ENCODE results near the gene CLEC16A. TPM values are rescaled to one million over a fixed set of nuclear protein-coding genes. Genes with fewer than 3 reads are reported as not detected.

Gene CLEC16A
- total and polyA plus RNA-seq, 9 of the 15 experiments (the other 6 are each of a cell fraction or from before 2014, with no cell fraction given): 1.00 to 22.3 (median 10.0) TPM

DNA sequence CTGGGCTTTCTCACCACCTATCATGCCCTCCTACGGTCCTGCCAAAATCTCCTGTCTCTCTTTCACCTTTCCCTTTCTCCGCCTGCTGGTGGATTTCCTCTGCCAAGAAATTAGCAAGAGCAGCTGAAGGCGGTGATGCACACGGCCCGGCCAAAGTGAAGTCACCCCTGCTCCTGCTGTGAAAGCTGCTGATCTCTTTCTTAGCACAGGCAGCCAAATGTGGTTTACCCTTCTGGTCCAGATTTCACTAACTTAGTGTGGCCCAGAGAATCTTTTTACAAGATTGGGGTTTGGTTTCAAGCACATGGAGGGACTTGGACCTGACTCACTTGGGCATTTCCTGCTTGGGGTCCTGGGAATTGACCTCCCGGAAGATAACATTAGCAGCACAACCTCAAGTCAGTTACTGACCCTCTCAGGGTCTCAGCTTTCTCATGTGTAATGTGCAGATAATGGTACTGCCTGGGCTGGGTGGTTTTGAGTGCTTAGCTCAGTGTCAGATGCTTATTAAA is 155.9 kb downstream of the CLEC16A start (continued):
- TF ChIP-seq, protein P1, sequence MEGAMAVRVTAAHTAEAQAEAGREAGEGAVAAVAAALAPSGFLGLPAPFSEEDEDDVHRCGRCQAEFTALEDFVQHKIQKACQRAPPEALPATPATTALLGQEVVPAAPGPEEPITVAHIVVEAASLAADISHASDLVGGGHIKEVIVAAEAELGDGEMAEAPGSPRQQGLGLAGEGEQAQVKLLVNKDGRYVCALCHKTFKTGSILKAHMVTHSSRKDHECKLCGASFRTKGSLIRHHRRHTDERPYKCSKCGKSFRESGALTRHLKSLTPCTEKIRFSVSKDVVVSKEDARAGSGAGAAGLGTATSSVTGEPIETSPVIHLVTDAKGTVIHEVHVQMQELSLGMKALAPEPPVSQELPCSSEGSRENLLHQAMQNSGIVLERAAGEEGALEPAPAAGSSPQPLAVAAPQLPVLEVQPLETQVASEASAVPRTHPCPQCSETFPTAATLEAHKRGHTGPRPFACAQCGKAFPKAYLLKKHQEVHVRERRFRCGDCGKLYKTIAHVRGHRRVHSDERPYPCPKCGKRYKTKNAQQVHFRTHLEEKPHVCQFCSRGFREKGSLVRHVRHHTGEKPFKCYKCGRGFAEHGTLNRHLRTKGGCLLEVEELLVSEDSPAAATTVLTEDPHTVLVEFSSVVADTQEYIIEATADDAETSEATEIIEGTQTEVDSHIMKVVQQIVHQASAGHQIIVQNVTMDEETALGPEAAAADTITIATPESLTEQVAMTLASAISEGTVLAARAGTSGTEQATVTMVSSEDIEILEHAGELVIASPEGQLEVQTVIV (CRISPR knock-in tag; IDR thresholded peaks at IDR 0.05; ENCODE audit: borderline replicate concordance): no peak
- TF ChIP-seq ESRRB (CRISPR knock-in tag; IDR thresholded peaks at IDR 0.05; ENCODE audit: borderline replicate concordance) (no peak), ILF3 (IDR thresholded peaks at IDR 0.05; ENCODE audit: borderline replicate concordance) (no peak), TEAD4 (IDR thresholded peaks at IDR 0.05; ENCODE audit: low read length) (peak; percentile 96), TEAD4 (CRISPR knock-in tag; IDR thresholded peaks at IDR 0.05; ENCODE audit: borderline replicate concordance) (no peak), SUPT5H (IDR thresholded peaks at IDR 0.05) (no peak), CREB1 (IDR thresholded peaks at IDR 0.05) (peak; percentile 35; the same call in 1 of the 2 replicates), CREB1 (CRISPR knock-in tag; IDR thresholded peaks at IDR 0.05) (no peak; the same call in 1 of the 2 replicates), CREB5 (CRISPR knock-in tag; IDR thresholded peaks at IDR 0.05) (no peak), TAF7 (tag; IDR thresholded peaks at IDR 0.05) (no peak), MTF1 (CRISPR knock-in tag; IDR thresholded peaks at IDR 0.05; ENCODE audit: borderline replicate concordance) (no peak), ZNF408 (CRISPR knock-in tag; IDR thresholded peaks at IDR 0.05; ENCODE audit: low read depth) (no peak)
- TF ChIP-seq, protein P2, sequence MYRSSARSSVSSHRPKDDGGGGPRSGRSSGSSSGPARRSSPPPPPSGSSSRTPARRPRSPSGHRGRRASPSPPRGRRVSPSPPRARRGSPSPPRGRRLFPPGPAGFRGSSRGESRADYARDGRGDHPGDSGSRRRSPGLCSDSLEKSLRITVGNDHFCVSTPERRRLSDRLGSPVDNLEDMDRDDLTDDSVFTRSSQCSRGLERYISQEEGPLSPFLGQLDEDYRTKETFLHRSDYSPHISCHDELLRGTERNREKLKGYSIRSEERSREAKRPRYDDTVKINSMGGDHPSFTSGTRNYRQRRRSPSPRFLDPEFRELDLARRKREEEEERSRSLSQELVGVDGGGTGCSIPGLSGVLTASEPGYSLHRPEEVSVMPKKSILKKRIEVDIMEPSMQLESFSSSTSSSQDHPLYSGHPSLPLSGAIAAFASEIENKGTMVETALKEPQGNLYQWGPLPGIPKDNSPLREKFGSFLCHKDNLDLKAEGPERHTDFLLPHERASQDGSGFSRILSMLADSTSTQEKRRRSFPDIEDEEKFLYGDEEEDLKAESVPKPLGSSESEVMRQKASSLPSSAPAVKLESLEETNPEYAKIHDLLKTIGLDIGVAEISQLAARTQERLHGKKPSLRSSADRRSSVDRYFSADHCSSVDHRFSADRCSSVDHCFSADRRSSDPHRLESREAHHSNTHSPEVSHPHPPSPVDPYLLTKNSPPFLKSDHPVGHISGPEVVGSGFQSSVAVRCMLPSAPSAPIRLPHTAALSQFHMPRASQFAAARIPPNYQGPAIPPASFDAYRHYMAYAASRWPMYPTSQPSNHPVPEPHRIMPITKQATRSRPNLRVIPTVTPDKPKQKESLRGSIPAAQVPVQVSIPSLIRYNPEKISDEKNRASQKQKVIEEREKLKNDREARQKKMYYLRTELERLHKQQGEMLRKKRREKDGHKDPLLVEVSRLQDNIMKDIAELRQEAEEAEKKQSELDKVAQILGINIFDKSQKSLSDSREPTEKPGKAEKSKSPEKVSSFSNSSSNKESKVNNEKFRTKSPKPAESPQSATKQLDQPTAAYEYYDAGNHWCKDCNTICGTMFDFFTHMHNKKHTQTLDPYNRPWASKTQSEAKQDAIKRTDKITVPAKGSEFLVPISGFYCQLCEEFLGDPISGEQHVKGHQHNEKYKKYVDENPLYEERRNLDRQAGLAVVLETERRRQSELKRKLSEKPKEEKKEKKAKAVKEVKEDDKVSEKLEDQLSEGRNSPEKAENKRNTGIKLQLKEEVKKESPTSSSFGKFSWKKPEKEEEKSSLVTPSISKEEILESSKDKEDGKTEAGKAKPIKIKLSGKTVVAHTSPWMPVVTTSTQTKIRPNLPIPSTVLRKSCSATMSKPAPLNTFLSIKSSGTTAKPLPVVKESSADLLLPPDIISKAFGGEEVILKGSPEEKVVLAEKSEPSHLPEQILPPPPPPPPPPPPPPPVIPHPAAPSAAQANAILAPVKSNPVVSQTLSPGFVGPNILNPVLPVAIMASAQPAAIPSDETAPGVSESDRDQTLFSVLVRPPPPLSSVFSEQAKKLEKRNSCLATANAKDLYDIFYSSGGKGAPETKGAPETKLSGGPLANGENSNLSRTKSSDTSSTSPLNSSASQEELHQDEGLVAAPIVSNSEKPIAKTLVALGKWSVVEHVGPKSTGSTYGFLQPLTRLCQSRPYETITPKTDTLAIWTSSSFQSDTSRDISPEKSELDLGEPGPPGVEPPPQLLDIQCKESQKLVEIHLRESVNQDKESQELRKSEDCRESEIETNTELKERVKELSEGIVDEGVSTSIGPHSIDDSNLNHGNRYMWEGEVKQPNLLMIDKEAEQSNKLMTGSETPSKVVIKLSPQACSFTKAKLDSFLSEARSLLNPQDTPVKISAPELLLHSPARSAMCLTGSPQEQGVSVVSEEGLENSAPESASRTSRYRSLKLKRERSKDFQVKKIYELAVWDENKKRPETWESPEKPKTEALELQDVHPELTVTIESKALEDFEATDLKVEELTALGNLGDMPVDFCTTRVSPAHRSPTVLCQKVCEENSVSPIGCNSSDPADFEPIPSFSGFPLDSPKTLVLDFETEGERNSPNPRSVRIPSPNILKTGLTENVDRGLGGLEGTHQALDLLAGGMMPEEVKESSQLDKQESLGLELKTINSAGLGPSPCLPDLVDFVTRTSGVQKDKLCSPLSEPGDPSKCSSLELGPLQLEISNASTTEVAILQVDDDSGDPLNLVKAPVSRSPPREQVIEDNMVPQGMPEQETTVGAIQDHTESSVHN (IDR thresholded peaks at IDR 0.05; ENCODE audit: borderline replicate concordance in 1 of 2, low read depth in 1 of 2): peak in 1 of 2 experiments; percentile 32; a peak in 1 of 4 replicates

Data from K562 (cell line).